ENCODE measurements around the gene TUBB4B.
"Not testable (repeated sequence)": the region's sequence is repeated elsewhere in the genome, so short reads cannot be mapped to it uniquely, and the experiment has no call there.

TUBB4B gene

GRCh38 chr9:137237759-137238726, 3.0 kb upstream of the TUBB4B start:
- DNase-seq (ENCODE audit: low spot score), result no peak

GRCh38 chr9:137239541-137240200, 1.4 kb upstream of the TUBB4B start:
- DNase-seq (ENCODE audit: low spot score), result not testable (repeated sequence)

- DNase-seq (ENCODE audit: low spot score), result peak; percentile 61
Measured at GRCh38 chr9:137240318-137240840, 708 bp upstream of the TUBB4B start.

GRCh38 chr9:137241490-137242268, 592 bp downstream of the TUBB4B start:
- DNase-seq (ENCODE audit: low spot score), result no peak

GRCh38 chr9:137242269-137243203, 1.4 kb downstream of the TUBB4B start:
- DNase-seq (ENCODE audit: low spot score), result no peak

GRCh38 chr9:137243266-137243625, 2.2 kb downstream of the TUBB4B start:
- DNase-seq (ENCODE audit: low spot score), result not testable (repeated sequence)

- DNase-seq (ENCODE audit: low spot score), result no peak
Measured at GRCh38 chr9:137243626-137244485, 2.8 kb downstream of the TUBB4B start.

GRCh38 chr9:137244486-137245449, 3.7 kb downstream of the TUBB4B start:
- no peak for DNase-seq (ENCODE audit: low spot score)

GRCh38 chr9:137245450-137246421, 4.6 kb downstream of the TUBB4B start:
- DNase-seq (ENCODE audit: low spot score), result no peak

GRCh38 chr9:137247135-137247915, 6.2 kb downstream of the TUBB4B start:
- no peak for DNase-seq (ENCODE audit: low spot score)

- no peak for DNase-seq (ENCODE audit: low spot score)
Measured at GRCh38 chr9:137247916-137248175, 6.8 kb downstream of the TUBB4B start.

- no peak for DNase-seq (ENCODE audit: low spot score)
Measured at GRCh38 chr9:137250329-137251193, 9.5 kb downstream of the TUBB4B start.

- DNase-seq (ENCODE audit: low spot score), result no peak
Measured at GRCh38 chr9:137251194-137251461, 10.0 kb downstream of the TUBB4B start, which contains the start of gene STPG3. TSS of gene STPG3 (plus strand) at chr9:137251286. CDS start at chr9:137251287, 1 bp downstream.

- no peak for DNase-seq (ENCODE audit: low spot score)
Measured at GRCh38 chr9:137251490-137252268, 10.6 kb downstream of the TUBB4B start.
